Measurements from ENCODE around the gene NCL.

DNA sequence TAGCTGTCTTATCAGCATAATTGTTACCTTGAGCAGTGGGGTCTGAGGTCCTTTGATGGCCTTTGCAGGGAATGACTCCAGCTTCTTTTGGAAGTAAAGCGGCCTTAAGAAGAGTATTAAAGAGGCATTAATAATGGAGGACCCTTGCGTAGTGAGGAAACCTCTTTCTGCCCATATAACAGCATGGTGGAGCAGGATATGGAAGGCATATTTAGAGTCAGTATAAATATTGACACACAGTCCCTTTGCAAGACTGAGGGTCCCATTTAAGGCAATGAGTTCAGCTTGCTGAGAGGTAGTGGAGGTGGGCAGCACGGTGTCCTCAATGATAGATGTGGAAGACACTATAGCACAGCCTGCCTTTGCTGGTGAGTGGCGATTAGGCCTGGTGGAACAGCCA lies 32.7 kb downstream of the NCL start:
- TF ChIP-seq, protein P1, sequence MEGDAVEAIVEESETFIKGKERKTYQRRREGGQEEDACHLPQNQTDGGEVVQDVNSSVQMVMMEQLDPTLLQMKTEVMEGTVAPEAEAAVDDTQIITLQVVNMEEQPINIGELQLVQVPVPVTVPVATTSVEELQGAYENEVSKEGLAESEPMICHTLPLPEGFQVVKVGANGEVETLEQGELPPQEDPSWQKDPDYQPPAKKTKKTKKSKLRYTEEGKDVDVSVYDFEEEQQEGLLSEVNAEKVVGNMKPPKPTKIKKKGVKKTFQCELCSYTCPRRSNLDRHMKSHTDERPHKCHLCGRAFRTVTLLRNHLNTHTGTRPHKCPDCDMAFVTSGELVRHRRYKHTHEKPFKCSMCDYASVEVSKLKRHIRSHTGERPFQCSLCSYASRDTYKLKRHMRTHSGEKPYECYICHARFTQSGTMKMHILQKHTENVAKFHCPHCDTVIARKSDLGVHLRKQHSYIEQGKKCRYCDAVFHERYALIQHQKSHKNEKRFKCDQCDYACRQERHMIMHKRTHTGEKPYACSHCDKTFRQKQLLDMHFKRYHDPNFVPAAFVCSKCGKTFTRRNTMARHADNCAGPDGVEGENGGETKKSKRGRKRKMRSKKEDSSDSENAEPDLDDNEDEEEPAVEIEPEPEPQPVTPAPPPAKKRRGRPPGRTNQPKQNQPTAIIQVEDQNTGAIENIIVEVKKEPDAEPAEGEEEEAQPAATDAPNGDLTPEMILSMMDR (IDR thresholded peaks at IDR 0.05): no peak
- no peak for TF ChIP-seq ZFX (IDR thresholded peaks at IDR 0.05; ENCODE audit: borderline replicate concordance)
